Thyroid gland (tissue), 4 donors: ENCODE data around the gene ACP2. TPM values are rescaled to one million over a fixed set of nuclear protein-coding genes. Genes with fewer than 3 reads are reported as not detected.

Source experiments
- DNase-seq, 2 donors: peaks; one replicate each; pipeline ENCODE4 v3.0.0-alpha.2; 2019
- H3K27ac ChIP-seq, 3 donors: fragments of 200-600 bp; sonication (generic); 1 replicate in 2 of 3; 2 replicates in 1 of 3; pipeline ENCODE4 v1.5.1; 2016 to 2019; ENCODE audit warnings: mild to moderate bottlenecking in 1 of 3, moderate library complexity in 1 of 3
- H3K27me3 ChIP-seq: fragments of 200-600 bp; sonication (generic); one replicate; pipeline ENCODE4 v1.5.1; 2019
- H3K36me3 ChIP-seq, 2 donors: fragments of 200-600 bp; sonication (generic); one replicate each; pipeline ENCODE4 v1.5.1; 2016 to 2019
- H3K4me1 ChIP-seq, 2 donors: fragments of 200-600 bp; sonication (generic); one replicate each; pipeline ENCODE4 v1.5.1; 2017 to 2019
- H3K4me3 ChIP-seq, 3 donors: fragments of 200-600 bp; sonication (generic); replicated peaks in 1 of 3; 1 replicate in 2 of 3; 2 replicates in 1 of 3; pipeline ENCODE4 v1.5.1; 2016; ENCODE audit warnings: mild to moderate bottlenecking in 1 of 3
- H3K9me3 ChIP-seq: fragments of 200-600 bp; sonication (generic); one replicate; pipeline ENCODE4 v1.5.1; 2017
- POLR2A ChIP-seq, 2 donors: fragments of 450-650 bp; IDR thresholded peaks; one replicate each; pipeline ENCODE4 v1.6.1; 2017; ENCODE audit warnings: antibody characterized with exemption in 2 of 2, mild to moderate bottlenecking in 2 of 2, moderate library complexity in 1 of 2
- WGBS, 2 donors: methylation state at CpG; one replicate each; pipeline ENCODE4 v1.1.5; 2017; 5-methylcytosine and 5-hydroxymethylcytosine counted together
- intact Hi-C: fragments of 100-400 bp; cut with DNase I; formaldehyde crosslinking; loops from one replicate; pipeline ENCODE4 v1.15.1; 2023
- total RNA-seq, 4 donors: library from RNA; depleted of rRNA; stranded (reverse); fragments of >200 nt; gene quantifications; one replicate each; pipeline ENCODE4 v1.2.3, GENCODE V29; 2016
- TF ChIP-seq, protein P1 (sequence below), 6 experiments: fragments of 200-600 bp in 3 of 6; fragments of 450-650 bp in 3 of 6; sonication (generic) in 3 of 6; IDR thresholded peaks; one replicate each; pipeline ENCODE4 v1.5.1; 2016 to 2019; ENCODE audit warnings: antibody characterized with exemption in 6 of 6, mild to moderate bottlenecking in 2 of 6, inconsistent platforms in 1 of 6, moderate library complexity in 1 of 6

ACP2 gene
- total RNA-seq, 4 donors from 2014 or later = 32.4 to 98.5 (median 73.3) TPM

DNA sequence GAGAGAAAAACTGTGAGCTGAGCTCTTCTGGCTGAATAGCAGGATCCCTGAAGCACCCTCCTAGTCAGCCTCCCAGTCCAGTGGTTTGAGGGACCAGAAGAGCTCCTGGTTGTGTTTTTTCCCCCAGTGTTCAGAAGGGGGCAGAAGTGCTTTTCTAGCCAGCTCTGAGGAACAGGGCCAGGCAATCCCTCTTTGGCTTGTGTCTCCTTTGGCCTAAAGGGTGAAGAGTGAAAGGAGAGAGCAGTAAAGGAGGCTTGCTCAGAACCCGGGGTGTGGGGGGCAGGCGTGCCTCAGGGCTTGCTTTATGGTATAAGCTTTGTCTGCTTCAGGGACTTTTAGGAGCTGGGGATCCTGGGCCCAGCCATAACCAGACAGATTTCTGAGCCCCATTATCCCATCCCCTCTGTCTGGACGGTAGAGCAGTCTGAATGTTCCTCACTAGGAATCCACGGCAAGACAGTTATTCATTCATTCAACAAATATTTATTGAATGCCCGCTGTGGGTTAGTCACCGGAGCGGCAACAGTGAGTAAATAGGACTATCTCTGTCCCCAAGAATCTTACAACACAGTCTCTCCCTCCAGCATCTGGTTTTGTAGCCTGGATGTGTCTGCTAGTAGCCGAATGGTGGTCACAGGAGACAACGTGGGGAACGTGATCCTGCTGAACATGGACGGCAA is 14.5 kb downstream of the ACP2 start:
- peak overlapping the region in 1 of 3 donors; percentile 51 for H3K27ac ChIP-seq
- no peak overlapping the region for H3K4me3 ChIP-seq

DNA sequence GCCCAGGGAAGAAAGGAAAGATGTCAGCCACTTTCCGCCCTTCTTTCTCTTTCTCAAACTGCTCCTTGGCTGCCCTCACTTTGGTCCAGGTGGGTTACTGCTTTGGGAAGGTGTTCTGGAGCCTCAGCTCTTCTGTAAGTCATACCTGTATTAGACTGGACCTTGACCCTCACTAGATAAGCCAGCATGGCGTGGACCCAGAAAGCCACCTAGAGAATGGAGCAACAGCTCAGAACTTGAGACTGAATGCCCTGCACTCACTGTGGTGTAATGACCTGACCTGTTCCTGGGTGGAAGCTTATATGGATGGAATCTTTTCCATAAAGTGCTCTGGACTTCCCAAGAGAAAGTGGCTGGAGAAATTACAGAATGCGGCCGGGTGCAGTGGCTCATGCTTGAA is 15.6 kb downstream of the ACP2 start:
- DNase-seq = no peak
- intact Hi-C loops = no loop called here
- no peaks in the 10 kb centered on the region for H3K36me3 ChIP-seq
- H3K4me3 ChIP-seq = no peak overlapping the region
- H3K27ac ChIP-seq = no peak overlapping the region
- TF ChIP-seq, protein P1, sequence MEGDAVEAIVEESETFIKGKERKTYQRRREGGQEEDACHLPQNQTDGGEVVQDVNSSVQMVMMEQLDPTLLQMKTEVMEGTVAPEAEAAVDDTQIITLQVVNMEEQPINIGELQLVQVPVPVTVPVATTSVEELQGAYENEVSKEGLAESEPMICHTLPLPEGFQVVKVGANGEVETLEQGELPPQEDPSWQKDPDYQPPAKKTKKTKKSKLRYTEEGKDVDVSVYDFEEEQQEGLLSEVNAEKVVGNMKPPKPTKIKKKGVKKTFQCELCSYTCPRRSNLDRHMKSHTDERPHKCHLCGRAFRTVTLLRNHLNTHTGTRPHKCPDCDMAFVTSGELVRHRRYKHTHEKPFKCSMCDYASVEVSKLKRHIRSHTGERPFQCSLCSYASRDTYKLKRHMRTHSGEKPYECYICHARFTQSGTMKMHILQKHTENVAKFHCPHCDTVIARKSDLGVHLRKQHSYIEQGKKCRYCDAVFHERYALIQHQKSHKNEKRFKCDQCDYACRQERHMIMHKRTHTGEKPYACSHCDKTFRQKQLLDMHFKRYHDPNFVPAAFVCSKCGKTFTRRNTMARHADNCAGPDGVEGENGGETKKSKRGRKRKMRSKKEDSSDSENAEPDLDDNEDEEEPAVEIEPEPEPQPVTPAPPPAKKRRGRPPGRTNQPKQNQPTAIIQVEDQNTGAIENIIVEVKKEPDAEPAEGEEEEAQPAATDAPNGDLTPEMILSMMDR (IDR thresholded peaks at IDR 0.05) = no peak
- no peaks in the 10 kb centered on the region for H3K27me3 ChIP-seq
- no peaks in the 10 kb centered on the region for H3K9me3 ChIP-seq
- H3K4me1 ChIP-seq = peaks cover 0 to 7% of the 10 kb centered on the region in 2 donors
- WGBS, 2 donors = 93 to 100% methylated on average over 3 to 4 of the region's 4 CpGs

More for the DNA sequence above, 14.5 kb downstream of the ACP2 start:
- DNase-seq = no peak
- Histone ChIP-seq H3K9me3 (no peaks in the 10 kb centered on the region), H3K36me3 (peaks cover 3 to 5% of the 10 kb centered on the region in 2 donors), H3K27me3 (no peaks in the 10 kb centered on the region), H3K4me1 (peaks cover 0 to 7% of the 10 kb centered on the region in 2 donors)
- TF ChIP-seq, protein P1 (IDR thresholded peaks at IDR 0.05) = peak in 3 of 6 experiments; percentile 10 to 26 (median 16)
- TF ChIP-seq POLR2A (IDR thresholded peaks at IDR 0.05) = no peak
- 57 to 67% methylated on average over 11 of the region's 11 CpGs for WGBS, 2 donors
- intact Hi-C loops = no loop called here

DNA sequence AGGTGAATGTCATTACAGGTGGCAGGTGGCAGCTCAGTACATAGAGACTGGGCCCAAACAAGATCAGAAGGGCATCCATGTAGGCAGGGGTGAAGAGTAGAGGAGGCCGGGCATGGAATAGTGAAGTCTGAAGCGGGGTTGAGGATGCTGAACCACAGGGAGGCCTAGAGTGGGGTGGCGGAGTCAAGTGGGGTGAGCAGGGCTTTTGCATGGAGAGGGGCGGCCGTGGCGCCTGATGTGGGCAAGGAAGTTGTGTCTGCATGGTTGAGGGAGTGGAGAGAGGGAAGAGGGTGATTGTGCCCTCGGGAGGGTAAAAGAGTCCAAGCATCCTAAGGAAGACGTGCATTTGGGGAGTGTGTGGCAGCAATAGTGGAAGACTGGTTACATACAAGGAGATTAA is 19.5 kb downstream of the ACP2 start:
- Histone ChIP-seq H3K27ac (no peak overlapping the region), H3K4me1 (peaks cover 0 to under 1% of the 10 kb centered on the region in 2 donors), H3K27me3 (no peaks in the 10 kb centered on the region), H3K36me3 (no peaks in the 10 kb centered on the region), H3K9me3 (no peaks in the 10 kb centered on the region), H3K4me3 (no peak overlapping the region)
- no peak for DNase-seq
- intact Hi-C loops = no loop called here
- 96 to 98% methylated on average over 8 of the region's 8 CpGs for WGBS, 2 donors
- TF ChIP-seq POLR2A (IDR thresholded peaks at IDR 0.05) = no peak
- TF ChIP-seq, protein P1 (IDR thresholded peaks at IDR 0.05) = no peak

DNA sequence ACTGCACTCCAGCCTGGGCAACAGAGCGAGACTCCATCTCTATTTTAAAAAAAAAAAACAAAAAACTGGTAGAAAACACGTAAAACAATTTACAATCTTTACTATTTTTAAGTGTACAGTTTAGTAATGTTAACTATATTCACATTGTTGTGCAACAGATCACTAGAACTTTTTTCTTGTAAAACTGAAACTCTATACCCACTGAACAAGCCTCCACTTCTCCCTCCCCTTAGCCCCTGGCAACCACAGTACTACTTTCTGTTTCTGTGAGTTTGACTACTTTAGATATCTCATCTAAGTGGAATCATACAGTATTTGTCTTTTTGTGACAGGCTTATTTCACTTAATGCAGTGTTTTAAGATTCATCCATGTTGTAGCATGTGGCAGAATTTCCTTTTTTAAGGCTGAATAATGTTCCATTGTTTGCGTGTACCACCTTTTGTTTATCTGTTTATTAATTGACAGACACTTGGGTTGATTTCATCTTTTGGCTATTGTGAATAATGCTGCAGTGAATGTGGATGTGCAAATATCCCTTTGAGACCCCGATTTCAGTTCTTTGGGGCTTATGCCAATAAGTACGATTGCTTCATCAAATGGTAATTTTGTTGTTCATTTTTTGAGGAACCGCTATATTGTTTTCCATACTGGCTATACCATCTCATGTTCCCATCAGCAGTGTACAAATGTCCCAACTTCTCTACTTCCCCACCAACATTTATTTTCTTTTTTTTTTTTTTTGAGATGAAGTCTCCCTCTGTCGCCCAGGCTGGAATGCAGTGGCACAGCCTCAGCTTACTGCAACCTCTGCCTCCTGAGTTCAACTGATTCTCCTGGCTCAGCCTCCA is 22.8 kb downstream of the ACP2 start:
- 92 to 96% methylated on average over 7 of the region's 7 CpGs for WGBS, 2 donors
- H3K27ac ChIP-seq = no peak overlapping the region
- H3K4me1 ChIP-seq = no peaks in the 10 kb centered on the region
- TF ChIP-seq, protein P1 (IDR thresholded peaks at IDR 0.05) = no peak
- TF ChIP-seq POLR2A (IDR thresholded peaks at IDR 0.05) = no peak
- no peak overlapping the region for H3K4me3 ChIP-seq
- no peaks in the 10 kb centered on the region for H3K27me3 ChIP-seq
- H3K36me3 ChIP-seq = no peaks in the 10 kb centered on the region
- DNase-seq = no peak
- intact Hi-C loops = no loop called here
- H3K9me3 ChIP-seq = no peaks in the 10 kb centered on the region

DNA sequence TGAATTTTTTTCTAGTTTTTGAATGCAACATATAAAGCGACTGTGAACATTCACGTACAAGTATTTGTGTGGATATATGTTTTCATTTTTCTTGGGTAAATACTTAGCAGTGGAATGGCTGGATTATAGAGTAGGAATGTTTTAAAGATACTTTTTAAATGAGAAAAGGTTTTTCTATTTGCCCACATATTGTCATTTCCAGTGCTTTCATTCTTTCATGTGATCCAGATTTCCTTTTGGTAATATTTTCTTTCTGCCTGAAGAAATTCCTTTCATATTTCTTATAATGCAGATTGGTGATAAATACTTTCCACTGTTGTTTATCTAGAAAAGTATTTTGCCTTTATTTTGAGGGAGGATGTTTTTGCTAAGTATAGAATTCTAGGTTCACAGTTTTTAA is 25.9 kb downstream of the ACP2 start:
- no peaks in the 10 kb centered on the region for H3K36me3 ChIP-seq
- TF ChIP-seq, protein P1 (IDR thresholded peaks at IDR 0.05) = no peak
- TF ChIP-seq POLR2A (IDR thresholded peaks at IDR 0.05) = no peak

More for the DNA sequence above, 25.9 kb downstream of the ACP2 start:
- Histone ChIP-seq H3K27ac (no peak overlapping the region), H3K4me3 (no peak overlapping the region), H3K27me3 (no peaks in the 10 kb centered on the region), H3K9me3 (no peaks in the 10 kb centered on the region), H3K4me1 (no peaks in the 10 kb centered on the region)
- no peak for DNase-seq
- 93 to 99% methylated on average over 2 of the region's 2 CpGs for WGBS, 2 donors
- intact Hi-C loops = no loop called here
